ENCODE results near the gene OXT.

The OXT gene

DNA sequence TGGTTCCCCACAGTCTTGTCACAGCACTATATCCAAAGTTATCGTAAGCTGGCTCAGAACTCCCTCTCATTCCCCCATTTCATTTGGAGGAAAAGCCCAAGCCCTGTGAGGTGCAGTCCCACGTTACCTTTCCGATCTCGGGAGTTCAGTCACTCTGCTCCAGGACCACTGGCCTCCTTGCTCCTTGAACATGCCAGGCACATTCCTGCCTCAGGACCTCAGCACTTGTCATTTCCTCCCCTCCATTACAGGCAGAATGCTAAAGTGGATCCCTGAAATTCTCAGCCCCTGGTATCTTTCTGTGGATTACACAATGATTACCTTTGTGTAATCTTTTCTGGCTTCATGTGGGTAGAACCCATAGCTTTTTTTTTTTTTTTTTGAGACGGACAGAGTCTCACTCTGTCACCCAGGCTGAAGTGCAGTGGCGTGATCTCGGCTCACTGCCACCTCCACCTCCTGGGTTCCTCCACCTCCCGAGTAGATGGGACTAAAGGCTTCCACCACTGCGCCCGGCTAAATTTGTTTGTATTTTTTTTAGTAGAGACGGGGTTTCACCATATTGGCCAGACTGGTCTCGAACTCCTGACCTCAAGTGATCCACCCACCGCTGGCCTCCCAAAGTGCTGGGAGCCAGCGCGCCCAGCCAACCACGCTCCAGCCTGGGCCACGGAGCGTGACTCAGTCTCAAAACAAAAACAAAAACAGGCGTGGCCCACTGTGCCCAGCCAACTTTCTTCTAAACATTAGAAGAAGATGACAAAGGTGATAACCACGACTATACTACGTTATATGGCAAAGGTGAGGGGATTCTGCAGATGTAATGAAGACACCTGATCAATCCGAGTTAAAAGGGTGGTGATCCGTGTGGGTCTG lies 4.0 kb upstream of the OXT start:
- Histone ChIP-seq H3K23ac (ENCODE audit: low read length) (no peak overlapping the region), H3K9ac (ENCODE audit: low read length) (no peak overlapping the region), H2BK5ac (ENCODE audit: low read length) (no peak overlapping the region), H4K8ac (ENCODE audit: low read depth, low read length) (no peak overlapping the region), H2BK120ac (ENCODE audit: low read depth, low read length) (no peak overlapping the region), H3K4me3 (ENCODE audit: low read length) (no peak overlapping the region), H3K79me1 (ENCODE audit: low read length) (no peaks in the 10 kb centered on the region), H3K56ac (ENCODE audit: low read length) (no peak overlapping the region), H3K27me3 (ENCODE audit: insufficient read depth, low read length, poor library complexity) (peaks cover 1% of the 10 kb centered on the region), H3K79me2 (ENCODE audit: control insufficient read depth, insufficient read depth, low read length) (no peaks in the 10 kb centered on the region), H2BK15ac (replicated peaks; ENCODE audit: low read depth) (no peak overlapping the region), H3K4me1 (ENCODE audit: control insufficient read depth, low read depth, low read length) (no peaks in the 10 kb centered on the region), H2AK5ac (ENCODE audit: low read length) (no peak overlapping the region), H3K4ac (ENCODE audit: low read depth, low read length) (no peak overlapping the region), H4K5ac (ENCODE audit: low read length) (no peak overlapping the region), H3K4me2 (ENCODE audit: low read length) (no peak overlapping the region), H3K18ac (ENCODE audit: low read length) (no peak overlapping the region), H3K36me3 (ENCODE audit: control insufficient read depth, insufficient read depth, low read length) (no peaks in the 10 kb centered on the region), H3K27ac (ENCODE audit: low read depth, low read length) (no peak overlapping the region)
- WGBS (ENCODE audit: extremely low coverage, insufficient coverage, low lambda C conversion rate) = no CpG with 5 or more reads among the region's 23 CpGs
- peak; percentile 26 for DNase-seq

DNA sequence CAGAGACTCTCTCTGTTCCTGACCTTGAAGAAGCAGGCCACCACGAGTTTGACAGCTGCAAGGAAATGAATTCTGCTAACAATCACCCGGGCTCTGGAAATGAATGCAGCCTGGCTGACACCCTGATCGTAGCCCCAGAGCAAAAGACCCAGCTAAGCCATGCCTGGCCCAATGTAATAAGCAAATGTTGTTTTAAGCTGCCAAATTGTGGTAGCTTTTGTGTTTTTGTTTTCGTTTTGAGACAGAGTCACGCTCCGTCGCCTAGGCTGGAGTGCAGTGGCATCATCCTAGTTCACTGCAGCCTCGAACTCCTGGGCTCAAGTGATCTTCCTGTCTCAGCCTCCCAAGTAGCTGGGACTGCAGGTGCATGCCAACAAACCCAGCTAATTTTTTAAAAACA lies 3.3 kb upstream of the OXT start:
- no CpG with 5 or more reads among the region's 8 CpGs for WGBS (ENCODE audit: extremely low coverage, insufficient coverage, low lambda C conversion rate)
- no peak overlapping the region for H4K8ac ChIP-seq (ENCODE audit: low read depth, low read length)
- no peak overlapping the region for H2BK120ac ChIP-seq (ENCODE audit: low read depth, low read length)
- no peak overlapping the region for H3K27ac ChIP-seq (ENCODE audit: low read depth, low read length)
- no peaks in the 10 kb centered on the region for H3K36me3 ChIP-seq (ENCODE audit: control insufficient read depth, insufficient read depth, low read length)
- peaks cover 2% of the 10 kb centered on the region for H3K27me3 ChIP-seq (ENCODE audit: insufficient read depth, low read length, poor library complexity)
- H2BK5ac ChIP-seq (ENCODE audit: low read length) = no peak overlapping the region
- no peak overlapping the region for H3K4ac ChIP-seq (ENCODE audit: low read depth, low read length)
- H3K56ac ChIP-seq (ENCODE audit: low read length) = no peak overlapping the region
- no peak overlapping the region for H3K18ac ChIP-seq (ENCODE audit: low read length)
- no peak overlapping the region for H2AK5ac ChIP-seq (ENCODE audit: low read length)
- no peak overlapping the region for H3K9ac ChIP-seq (ENCODE audit: low read length)
- H3K4me3 ChIP-seq (ENCODE audit: low read length) = no peak overlapping the region
- H3K23ac ChIP-seq (ENCODE audit: low read length) = no peak overlapping the region
- no peak overlapping the region for H4K5ac ChIP-seq (ENCODE audit: low read length)
- no peak overlapping the region for H3K4me2 ChIP-seq (ENCODE audit: low read length)
- H3K79me1 ChIP-seq (ENCODE audit: low read length) = no peaks in the 10 kb centered on the region
- H2BK15ac ChIP-seq (replicated peaks; ENCODE audit: low read depth) = no peak overlapping the region
- no peaks in the 10 kb centered on the region for H3K79me2 ChIP-seq (ENCODE audit: control insufficient read depth, insufficient read depth, low read length)
- no peak for DNase-seq
- no peaks in the 10 kb centered on the region for H3K4me1 ChIP-seq (ENCODE audit: control insufficient read depth, low read depth, low read length)

DNA sequence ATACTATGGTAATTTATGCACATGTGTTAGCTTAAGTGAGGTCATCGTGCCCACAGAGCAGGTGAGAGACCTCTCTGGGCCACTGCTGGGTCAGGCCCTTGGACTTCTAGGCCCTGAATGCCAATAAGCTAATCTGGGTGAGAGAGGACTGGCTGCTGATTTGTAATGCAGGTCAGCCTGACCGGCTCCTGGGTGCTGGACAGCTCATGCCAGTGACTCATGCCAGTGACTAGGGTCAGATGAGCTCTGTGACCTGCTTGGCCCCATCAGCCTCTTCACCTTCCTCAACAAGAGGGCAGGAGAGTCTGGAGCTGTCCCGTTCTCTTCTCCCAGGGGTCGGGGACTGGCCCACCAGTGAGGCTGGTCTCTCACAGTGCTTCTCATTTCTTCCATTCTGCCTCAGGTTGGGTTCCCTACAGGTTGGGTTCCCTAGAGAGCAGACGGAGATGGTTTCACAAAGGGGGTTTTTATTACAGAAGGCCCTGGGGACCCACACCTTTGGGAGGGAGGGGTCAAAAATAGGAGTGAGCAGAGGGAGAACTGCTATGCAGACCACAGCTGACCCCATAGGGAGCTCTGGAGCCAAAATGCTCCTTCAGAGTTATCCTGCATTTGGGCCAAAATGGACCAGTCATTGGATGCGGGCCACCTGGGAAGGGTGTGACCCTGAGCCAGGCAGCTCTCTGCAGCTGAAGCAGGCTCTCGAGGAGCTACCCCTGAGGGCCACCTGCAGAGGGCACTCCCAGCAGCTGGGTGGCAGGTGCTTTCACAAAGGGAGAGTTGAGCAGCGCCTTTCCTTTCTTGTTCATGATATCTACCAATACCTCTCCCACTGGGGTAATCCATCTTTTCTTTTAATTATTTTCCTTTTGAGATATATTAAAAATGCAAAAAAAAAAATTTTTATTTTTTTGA lies 2.2 kb upstream of the OXT start:
- Histone ChIP-seq H3K18ac (ENCODE audit: low read length) (no peak overlapping the region), H3K23ac (ENCODE audit: low read length) (no peak overlapping the region), H3K4ac (ENCODE audit: low read depth, low read length) (no peak overlapping the region), H3K4me3 (ENCODE audit: low read length) (no peak overlapping the region), H3K56ac (ENCODE audit: low read length) (no peak overlapping the region), H3K4me1 (ENCODE audit: control insufficient read depth, low read depth, low read length) (no peaks in the 10 kb centered on the region), H2AK5ac (ENCODE audit: low read length) (no peak overlapping the region), H3K27ac (ENCODE audit: low read depth, low read length) (no peak overlapping the region), H2BK5ac (ENCODE audit: low read length) (no peak overlapping the region), H2BK120ac (ENCODE audit: low read depth, low read length) (no peak overlapping the region), H3K36me3 (ENCODE audit: control insufficient read depth, insufficient read depth, low read length) (no peaks in the 10 kb centered on the region), H3K27me3 (ENCODE audit: insufficient read depth, low read length, poor library complexity) (peaks cover 2% of the 10 kb centered on the region), H2BK15ac (replicated peaks; ENCODE audit: low read depth) (no peak overlapping the region), H3K79me2 (ENCODE audit: control insufficient read depth, insufficient read depth, low read length) (no peaks in the 10 kb centered on the region), H4K8ac (ENCODE audit: low read depth, low read length) (no peak overlapping the region), H4K5ac (ENCODE audit: low read length) (no peak overlapping the region), H3K9ac (ENCODE audit: low read length) (no peak overlapping the region), H3K79me1 (ENCODE audit: low read length) (no peaks in the 10 kb centered on the region), H3K4me2 (ENCODE audit: low read length) (no peak overlapping the region)
- DNase-seq = no peak
- no CpG with 5 or more reads among the region's 8 CpGs for WGBS (ENCODE audit: extremely low coverage, insufficient coverage, low lambda C conversion rate)

DNA sequence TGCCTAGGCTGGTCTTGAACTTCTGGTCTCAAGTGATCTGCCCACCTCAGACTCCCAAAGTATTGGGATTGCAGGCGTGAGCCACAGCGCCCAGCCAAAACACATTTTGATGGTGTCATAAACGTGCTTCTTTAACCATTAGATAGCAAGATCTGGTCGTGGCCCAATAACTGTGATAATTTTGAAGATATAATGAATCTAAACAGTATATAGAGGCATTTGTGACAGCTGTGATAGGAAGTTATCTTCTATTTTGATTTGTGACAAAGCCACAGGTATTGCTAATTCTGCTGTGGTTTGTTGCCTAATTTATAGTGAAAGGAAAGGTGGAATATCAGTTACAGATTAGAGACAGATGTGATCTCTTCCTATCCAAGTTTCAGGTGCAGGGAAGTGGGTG lies 695 bp upstream of the OXT start:
- H2BK15ac ChIP-seq (replicated peaks; ENCODE audit: low read depth) = no peak overlapping the region
- H3K23ac ChIP-seq (ENCODE audit: low read length) = no peak overlapping the region
- H2BK5ac ChIP-seq (ENCODE audit: low read length) = no peak overlapping the region
- no peak overlapping the region for H4K8ac ChIP-seq (ENCODE audit: low read depth, low read length)
- no peak overlapping the region for H3K4ac ChIP-seq (ENCODE audit: low read depth, low read length)
- DNase-seq = no peak
- H2BK120ac ChIP-seq (ENCODE audit: low read depth, low read length) = no peak overlapping the region
- no peaks in the 10 kb centered on the region for H3K4me1 ChIP-seq (ENCODE audit: control insufficient read depth, low read depth, low read length)
- H3K18ac ChIP-seq (ENCODE audit: low read length) = no peak overlapping the region
- no peak overlapping the region for H3K4me3 ChIP-seq (ENCODE audit: low read length)
- no peaks in the 10 kb centered on the region for H3K36me3 ChIP-seq (ENCODE audit: control insufficient read depth, insufficient read depth, low read length)
- H4K5ac ChIP-seq (ENCODE audit: low read length) = no peak overlapping the region
- H3K79me2 ChIP-seq (ENCODE audit: control insufficient read depth, insufficient read depth, low read length) = no peaks in the 10 kb centered on the region
- H3K4me2 ChIP-seq (ENCODE audit: low read length) = no peak overlapping the region
- H2AK5ac ChIP-seq (ENCODE audit: low read length) = no peak overlapping the region
- no peak overlapping the region for H3K27ac ChIP-seq (ENCODE audit: low read depth, low read length)
- no peaks in the 10 kb centered on the region for H3K79me1 ChIP-seq (ENCODE audit: low read length)
- WGBS (ENCODE audit: extremely low coverage, insufficient coverage, low lambda C conversion rate) = no CpG with 5 or more reads among the region's 4 CpGs
- peaks cover 2% of the 10 kb centered on the region for H3K27me3 ChIP-seq (ENCODE audit: insufficient read depth, low read length, poor library complexity)
- H3K9ac ChIP-seq (ENCODE audit: low read length) = no peak overlapping the region
- no peak overlapping the region for H3K56ac ChIP-seq (ENCODE audit: low read length)

- no peak overlapping the region for H3K4me3 ChIP-seq (ENCODE audit: low read length)
- WGBS (ENCODE audit: extremely low coverage, insufficient coverage, low lambda C conversion rate) = no CpG with 5 or more reads among the region's 16 CpGs
Observed at GRCh38 chr20:3071266-3071609, 182 bp upstream of the OXT start.

More at GRCh38 chr20:3071266-3071609, 182 bp upstream of the OXT start:
- H3K9ac ChIP-seq (ENCODE audit: low read length) = no peak overlapping the region
- no peak overlapping the region for H3K4ac ChIP-seq (ENCODE audit: low read depth, low read length)
- no peak overlapping the region for H2BK15ac ChIP-seq (replicated peaks; ENCODE audit: low read depth)
- H3K27ac ChIP-seq (ENCODE audit: low read depth, low read length) = no peak overlapping the region
- no peak overlapping the region for H4K8ac ChIP-seq (ENCODE audit: low read depth, low read length)
- H3K27me3 ChIP-seq (ENCODE audit: insufficient read depth, low read length, poor library complexity) = peaks cover 2% of the 10 kb centered on the region
- no peaks in the 10 kb centered on the region for H3K36me3 ChIP-seq (ENCODE audit: control insufficient read depth, insufficient read depth, low read length)
- H3K56ac ChIP-seq (ENCODE audit: low read length) = peak overlapping the region; percentile 79
- no peaks in the 10 kb centered on the region for H3K79me2 ChIP-seq (ENCODE audit: control insufficient read depth, insufficient read depth, low read length)
- no peak overlapping the region for H3K4me2 ChIP-seq (ENCODE audit: low read length)
- H2BK120ac ChIP-seq (ENCODE audit: low read depth, low read length) = no peak overlapping the region
- H4K5ac ChIP-seq (ENCODE audit: low read length) = no peak overlapping the region
- no peak overlapping the region for H3K23ac ChIP-seq (ENCODE audit: low read length)
- no peak overlapping the region for H2BK5ac ChIP-seq (ENCODE audit: low read length)
- no peaks in the 10 kb centered on the region for H3K4me1 ChIP-seq (ENCODE audit: control insufficient read depth, low read depth, low read length)
- no peaks in the 10 kb centered on the region for H3K79me1 ChIP-seq (ENCODE audit: low read length)
- no peak for DNase-seq
- H3K18ac ChIP-seq (ENCODE audit: low read length) = no peak overlapping the region
- no peak overlapping the region for H2AK5ac ChIP-seq (ENCODE audit: low read length)
